ENCODE measurements around the gene C2CD2.

DNA sequence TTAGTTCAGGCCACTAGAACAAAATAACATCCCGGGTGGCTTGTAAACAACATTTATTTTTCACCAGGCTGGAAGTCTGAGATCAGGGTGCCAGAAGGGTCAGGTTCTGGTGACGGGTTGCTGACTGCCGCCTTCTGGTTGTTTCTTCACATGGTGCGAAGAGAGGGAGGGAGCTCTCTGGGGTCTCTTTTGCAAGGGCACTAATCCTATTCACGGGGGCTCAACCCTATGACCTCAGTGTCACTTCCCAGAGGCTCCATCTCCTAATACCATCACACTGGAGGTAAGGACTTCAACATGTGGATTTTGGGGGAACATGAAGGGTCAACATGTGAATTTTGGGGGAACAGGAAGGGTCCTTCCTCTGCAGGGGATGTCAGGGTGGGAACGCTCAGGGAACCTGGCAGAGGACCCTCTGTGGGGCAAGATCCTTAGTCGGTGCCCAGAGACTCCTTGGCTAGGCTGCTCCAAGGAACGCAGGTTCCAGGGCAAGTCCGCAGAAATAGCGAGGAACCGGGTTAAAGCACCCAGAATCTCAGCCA lies 8.7 kb upstream of the C2CD2 start:
- TF ChIP-seq TAF1 (IDR thresholded peaks at IDR 0.05; ENCODE audit: borderline replicate concordance, insufficient read depth, low read length) (no peak), POLR2AphosphoS5 (IDR thresholded peaks at IDR 0.05; ENCODE audit: low read depth, low read length) (no peak), SIN3A (IDR thresholded peaks at IDR 0.05; ENCODE audit: borderline replicate concordance, insufficient read depth, low read length) (no peak), FOXP2 (optimal IDR thresholded peaks at IDR 0.05; ENCODE audit: borderline replicate concordance, extremely low read depth, extremely low read length, insufficient read depth) (no peak)
- TF ChIP-seq, protein P1, sequence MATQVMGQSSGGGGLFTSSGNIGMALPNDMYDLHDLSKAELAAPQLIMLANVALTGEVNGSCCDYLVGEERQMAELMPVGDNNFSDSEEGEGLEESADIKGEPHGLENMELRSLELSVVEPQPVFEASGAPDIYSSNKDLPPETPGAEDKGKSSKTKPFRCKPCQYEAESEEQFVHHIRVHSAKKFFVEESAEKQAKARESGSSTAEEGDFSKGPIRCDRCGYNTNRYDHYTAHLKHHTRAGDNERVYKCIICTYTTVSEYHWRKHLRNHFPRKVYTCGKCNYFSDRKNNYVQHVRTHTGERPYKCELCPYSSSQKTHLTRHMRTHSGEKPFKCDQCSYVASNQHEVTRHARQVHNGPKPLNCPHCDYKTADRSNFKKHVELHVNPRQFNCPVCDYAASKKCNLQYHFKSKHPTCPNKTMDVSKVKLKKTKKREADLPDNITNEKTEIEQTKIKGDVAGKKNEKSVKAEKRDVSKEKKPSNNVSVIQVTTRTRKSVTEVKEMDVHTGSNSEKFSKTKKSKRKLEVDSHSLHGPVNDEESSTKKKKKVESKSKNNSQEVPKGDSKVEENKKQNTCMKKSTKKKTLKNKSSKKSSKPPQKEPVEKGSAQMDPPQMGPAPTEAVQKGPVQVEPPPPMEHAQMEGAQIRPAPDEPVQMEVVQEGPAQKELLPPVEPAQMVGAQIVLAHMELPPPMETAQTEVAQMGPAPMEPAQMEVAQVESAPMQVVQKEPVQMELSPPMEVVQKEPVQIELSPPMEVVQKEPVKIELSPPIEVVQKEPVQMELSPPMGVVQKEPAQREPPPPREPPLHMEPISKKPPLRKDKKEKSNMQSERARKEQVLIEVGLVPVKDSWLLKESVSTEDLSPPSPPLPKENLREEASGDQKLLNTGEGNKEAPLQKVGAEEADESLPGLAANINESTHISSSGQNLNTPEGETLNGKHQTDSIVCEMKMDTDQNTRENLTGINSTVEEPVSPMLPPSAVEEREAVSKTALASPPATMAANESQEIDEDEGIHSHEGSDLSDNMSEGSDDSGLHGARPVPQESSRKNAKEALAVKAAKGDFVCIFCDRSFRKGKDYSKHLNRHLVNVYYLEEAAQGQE (IDR thresholded peaks at IDR 0.05; ENCODE audit: insufficient read depth in 1 of 2, low read depth in 2 of 2, low read length in 2 of 2): no peak

Data from PFSK-1 (cell line).